Measurements from ENCODE around the gene TICRR. TPM values are rescaled to one million over a fixed set of nuclear protein-coding genes. Genes with fewer than 3 reads are reported as not detected.
A peak's percentile ranks its signal among the peaks of the same experiment; 100 is the strongest.

The TICRR gene
- total RNA-seq, 1 donor from 2014 or later = 5.0 TPM

DNA sequence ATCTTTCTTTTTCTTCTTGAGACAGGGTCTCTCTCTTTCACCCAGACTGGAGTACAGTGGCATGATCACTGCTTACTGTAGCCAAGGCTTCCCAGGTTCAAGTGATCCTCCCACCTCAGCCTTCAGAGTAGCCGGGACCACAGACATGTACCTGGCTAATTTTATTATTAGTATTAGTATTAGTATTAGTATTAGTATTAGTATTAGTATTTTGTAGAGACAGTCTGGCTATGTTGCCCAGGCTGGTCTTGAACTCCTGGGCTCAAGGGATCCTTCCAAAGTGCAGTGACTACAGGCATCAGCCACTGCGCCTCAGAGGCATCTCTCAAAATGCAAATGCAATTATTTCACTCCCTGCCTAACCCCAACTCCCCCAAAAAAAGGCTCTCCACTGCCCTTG lies 78.3 kb downstream of the TICRR start:
- no peak for DNase-seq (ENCODE audit: extremely low read depth, low read depth, low spot score)

DNA sequence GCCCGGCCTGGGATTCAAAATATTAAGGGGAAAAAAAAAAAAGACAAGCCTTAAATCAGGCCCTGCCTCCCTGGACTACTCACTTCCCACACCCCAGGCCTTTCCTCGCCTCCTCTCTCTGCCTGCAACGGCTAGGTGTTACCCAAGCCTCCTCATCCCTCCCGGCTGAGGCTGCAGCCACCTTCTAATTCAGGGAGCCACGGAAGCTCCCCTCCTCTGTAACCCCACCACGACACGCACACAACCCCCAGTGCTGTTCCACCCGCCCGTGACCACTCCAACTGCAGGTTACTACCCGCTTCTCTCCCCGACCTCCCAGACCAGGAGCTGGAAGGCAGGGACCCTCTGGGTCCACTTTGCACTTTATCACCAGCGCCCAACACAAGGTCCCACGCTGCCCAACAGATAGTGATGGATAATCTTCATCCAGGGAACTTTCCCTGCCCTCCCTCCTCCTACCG lies 79.1 kb downstream of the TICRR start:
- DNase-seq (ENCODE audit: extremely low read depth, low read depth, low spot score) = no peak

DNA sequence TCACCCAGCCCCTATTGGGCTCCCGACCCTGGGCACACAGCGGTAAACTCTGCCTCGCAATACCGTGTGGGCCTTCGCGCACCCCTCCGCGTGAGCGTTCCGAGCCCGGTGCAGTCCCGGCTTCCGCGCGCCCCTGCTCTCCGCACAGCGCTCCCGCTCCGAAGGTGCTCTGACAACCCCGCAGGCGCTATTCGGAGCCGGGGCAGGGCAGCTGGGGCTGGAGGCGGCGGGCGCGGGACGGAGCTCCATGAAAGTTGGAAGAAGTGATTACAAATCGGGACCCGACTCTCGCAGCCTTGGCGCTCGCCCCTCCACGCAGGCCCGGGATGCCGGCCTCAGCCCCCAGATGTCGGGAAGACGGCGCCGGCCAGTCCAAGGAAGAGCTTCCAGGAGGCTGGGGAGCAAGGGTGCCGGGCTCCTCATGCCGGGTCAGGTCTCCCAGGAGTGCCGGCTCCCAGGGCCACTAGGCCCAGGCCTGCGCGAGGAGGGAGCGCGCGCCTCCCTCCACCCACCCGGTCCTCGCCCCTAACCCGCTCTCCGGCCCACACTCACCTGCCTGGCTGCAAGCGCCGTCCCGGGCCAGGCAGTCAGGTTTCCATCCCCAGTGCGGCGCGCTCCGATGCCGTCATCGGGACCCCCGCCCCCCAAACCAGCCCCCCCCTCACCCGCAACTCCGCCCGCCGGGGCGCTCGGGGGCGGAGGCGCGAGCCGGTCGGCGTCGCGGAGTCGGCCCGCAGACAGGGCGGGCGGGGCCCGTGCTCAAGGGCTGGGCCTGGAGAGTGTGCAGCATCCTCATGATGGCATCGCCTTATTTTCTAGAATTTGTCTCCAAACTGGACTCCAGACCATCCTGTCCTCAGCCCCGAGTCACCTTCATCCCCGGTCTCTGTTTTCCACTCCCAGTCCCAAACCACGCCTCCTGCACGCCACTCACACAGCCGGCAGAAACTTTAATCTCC lies 79.9 kb downstream of the TICRR start, which contains the start of gene KIF7:
Gene KIF7, minus strand, starts transcription at position 621 of the 959 bp plus-strand sequence. CDS start 2,537 bp downstream, outside the sequence.
- no peak for DNase-seq (ENCODE audit: extremely low read depth, low read depth, low spot score)

DNA sequence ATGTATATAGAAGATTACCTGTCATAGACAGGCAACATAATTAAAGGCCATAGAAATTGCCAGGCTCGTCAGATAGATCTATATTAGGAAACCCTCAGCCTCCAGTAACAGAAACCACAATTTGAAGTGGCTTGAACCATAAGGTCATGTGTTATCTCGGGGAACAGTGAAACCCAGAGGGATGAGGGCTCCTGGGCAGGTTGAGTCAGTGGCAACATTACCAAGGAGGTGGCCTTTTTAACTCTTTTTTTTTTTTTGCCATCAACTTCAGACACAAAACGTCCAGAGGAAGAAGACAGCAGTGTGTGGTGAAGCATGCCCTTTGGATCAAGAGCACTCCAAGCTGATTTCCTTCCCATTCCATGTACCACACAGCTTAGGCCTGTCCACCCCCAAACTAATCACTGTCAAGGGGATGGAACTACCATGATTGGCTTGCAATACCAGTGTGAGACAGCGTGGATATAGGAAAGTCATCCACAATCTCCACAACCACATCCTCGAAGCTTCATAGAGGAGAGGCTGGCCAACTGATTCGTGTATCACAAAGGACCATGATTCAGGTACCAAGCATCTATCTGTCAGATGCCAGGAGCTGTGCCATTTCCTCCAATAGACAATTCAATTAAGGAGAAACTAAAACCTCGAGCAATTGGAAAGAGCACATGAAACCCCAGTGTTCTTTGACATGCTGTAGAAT lies 81.0 kb downstream of the TICRR start:
- DNase-seq (ENCODE audit: extremely low read depth, low read depth, low spot score) = no peak

DNA sequence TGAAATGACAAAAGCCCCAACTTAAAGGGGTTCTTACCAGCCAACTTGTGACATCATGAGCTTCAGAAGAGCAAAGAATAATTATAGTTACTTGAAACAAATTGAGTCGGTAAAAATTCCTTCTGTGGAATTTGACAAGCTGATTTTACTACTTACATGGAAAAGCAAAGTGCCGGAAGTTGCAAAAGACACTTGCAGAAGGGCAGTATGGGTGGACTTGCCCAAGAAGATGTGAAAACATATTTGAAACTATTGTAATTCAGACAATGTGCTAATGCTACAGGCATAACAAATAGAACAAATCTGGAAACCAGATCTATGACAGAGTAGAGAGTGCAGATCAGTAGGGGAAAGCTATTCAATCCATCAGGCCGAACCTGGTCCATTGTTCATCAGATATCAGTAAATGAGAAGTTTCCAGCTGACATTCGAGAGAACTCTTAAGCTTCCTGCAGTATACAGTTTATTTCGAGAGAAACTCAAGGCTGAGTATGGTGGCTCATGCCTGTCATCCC lies 82.5 kb downstream of the TICRR start:
- DNase-seq (ENCODE audit: extremely low read depth, low read depth, low spot score) = no peak

DNA sequence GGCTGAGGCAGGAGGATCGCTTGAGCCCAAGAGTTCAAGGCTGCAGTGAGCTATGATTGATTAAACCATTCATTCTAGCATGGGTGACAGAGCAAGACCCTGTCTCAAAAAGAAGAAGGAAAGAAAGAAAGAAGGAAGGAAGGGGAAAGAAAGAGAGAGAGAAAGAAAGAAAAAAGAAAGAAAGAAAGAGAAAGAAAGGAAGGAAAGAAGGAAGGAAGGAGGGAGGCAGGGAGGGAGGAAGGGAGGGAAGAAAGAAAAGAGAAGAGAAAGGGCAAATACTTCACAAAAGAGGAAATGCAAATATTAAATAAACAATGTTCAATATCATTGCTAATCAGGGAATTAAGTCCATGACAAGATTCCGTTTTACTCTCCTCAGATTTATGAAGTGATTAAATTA lies 84.0 kb downstream of the TICRR start:
- no peak for DNase-seq (ENCODE audit: extremely low read depth, low read depth, low spot score)

DNA sequence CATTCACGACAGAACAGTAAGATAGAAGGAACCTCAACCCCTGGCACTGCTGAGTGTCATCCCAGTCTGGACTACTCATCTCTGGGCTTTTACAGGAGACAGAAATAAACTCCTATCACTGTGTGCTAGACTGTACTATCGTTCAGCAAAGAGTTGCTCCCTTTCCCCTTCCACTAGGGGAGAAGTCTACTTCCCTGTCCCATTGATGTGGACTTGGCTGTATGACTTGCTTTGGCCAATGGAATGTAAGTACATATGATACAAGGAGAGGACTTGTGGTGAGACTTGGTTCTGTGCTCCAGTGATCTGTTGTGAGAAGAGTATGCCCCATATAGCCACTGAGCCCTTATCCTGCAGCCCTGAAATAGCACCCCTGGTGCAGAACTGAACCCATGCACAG lies 85.3 kb downstream of the TICRR start:
- no peak for DNase-seq (ENCODE audit: extremely low read depth, low read depth, low spot score)

DNA sequence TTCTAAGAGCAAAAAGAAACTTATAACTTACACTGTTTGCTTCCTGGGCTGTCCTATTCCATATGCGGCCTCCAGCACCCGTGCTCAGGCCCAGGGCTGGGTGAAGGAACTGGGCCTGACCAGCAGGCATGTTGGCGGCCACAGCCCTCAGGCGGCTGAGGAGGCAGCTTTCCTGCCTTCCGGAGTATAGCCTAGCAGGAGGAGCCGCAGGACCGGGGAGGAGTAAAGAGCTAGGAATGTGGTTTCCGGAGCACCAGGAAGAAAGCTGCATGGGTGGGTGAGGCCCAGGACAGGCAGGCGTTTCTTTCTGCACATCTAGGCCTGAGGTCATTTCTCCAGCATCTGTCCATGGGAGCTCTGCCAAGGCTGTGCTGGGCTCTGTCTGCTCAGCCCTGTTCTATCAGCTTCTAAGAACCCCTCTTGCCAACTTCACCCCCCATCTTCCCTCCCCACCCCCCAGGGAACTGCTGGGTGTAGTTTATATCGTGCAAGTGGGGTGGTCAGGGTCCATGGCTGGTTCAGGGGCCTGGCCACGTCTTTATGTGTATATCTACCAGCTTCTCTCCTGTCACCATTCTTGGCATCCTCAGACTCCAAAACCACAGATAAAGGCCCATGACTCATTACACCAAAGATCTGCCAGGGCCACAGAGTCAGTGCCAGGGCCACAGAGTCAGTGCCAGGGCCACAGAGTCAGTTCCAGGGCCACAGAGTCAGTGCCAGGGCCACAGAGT lies 87.8 kb downstream of the TICRR start:
- peak; percentile 37 for DNase-seq (ENCODE audit: extremely low read depth, low read depth, low spot score)

DNA sequence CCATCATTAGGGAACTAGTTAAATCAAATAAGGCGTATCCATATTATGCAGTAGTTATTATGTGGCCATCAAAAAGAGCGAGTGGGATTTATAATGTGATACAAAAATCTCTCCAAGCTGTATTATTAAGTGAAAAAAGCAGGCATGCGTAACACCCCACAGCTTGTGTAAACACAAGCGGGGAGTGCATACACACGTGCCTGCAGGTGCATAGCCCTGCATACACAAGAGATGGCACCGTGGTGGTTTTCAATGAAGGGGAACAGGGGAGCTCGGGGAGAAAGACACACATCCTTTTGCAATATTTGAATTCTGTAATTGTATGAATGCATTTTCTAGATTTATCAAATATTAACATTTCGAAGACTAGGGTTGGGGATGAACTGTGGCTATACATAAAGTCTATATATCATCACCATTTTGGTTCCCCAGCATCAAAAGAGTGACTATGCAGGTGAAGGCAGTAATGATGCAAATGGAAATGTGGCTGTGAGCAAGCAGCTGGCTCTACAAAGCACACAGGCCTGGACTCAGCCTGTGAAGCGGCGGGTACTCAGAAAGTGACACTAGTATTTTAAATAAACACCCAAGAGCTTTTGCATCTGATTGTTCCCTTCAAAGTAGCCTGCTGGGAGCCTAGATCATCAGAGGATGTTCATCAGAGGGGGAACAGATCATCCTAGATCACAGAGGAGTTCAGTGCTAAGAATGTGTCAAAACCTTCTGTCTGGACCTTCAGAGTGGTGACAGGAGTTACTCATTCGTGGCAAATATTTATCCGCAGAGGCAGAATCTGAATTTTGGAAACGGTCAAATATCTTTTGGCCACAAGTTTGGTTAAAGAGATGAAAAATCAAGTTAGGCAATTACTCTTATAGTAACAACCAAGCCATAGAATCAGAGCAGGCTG lies 89.4 kb downstream of the TICRR start:
- DNase-seq (ENCODE audit: extremely low read depth, low read depth, low spot score) = no peak

DNA sequence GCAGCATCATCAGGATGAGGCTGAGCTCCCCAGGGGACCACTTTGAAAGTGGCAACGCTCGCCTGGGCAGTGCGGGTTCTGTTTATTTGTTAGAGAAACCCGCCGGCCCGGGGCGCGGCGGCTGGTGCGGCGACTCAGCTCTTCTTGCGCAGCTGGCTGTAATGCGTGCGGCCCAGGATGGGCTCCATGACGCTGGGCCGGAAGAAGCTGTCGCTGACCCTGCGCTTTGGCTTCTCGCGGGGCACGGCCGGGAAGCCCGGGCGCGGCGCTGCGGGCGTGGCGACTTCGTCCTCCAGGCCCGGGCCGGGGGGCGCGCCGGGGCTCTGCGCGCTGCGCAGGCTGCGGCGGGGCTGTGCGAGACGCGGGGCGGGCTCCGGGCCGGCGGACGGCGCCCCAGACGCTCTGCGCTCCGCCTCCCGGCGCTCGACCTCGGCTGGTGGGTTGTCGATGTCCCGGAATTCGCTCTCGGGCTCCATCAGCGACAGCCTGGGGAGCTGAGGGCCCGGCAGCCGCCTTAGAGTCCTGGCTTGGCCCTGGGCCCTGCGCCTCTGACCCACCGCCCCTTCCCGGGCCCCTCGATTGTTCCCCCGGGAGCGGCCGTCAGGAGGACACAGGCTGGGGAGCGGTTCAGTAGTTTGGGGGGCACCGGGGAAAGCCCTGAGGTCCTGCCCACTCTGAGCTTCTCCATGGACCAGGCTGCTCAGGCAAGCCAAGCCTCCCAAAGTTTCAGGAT lies 90.3 kb downstream of the TICRR start:
- no peak for DNase-seq (ENCODE audit: extremely low read depth, low read depth, low spot score)

DNA sequence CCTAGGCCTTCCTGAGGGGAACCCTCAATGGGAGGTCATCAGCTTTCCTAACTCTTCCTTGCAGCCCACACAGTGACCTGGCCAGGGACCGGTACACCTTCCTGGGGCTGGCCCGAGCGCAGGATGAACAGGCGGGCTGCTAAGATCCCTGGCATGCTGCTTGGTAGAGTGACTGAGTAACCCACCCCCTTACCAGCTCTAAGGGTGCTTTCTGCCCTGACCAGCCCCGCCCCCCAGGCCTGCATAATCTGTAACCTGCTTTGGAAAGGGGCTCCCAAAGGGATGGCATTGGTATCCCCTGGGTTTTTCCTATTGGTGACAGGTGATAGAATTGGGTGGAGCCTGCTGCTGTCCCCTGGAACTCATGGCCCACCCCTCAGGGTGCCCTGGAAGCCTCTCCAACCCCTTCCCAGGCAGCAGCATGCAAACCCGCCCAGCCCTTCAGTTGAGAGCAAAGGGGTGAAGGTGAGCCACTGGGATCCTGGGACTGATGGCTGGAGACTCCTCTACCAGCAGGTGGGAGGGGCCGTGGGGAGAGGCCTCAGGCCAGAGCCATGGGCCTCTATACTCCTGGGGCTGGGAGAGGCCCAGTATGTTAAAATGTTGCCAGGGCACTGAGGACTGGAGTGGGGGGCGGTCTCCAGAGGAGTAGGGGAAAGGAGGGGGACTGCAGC lies 91.1 kb downstream of the TICRR start:
- DNase-seq (ENCODE audit: extremely low read depth, low read depth, low spot score) = no peak

DNA sequence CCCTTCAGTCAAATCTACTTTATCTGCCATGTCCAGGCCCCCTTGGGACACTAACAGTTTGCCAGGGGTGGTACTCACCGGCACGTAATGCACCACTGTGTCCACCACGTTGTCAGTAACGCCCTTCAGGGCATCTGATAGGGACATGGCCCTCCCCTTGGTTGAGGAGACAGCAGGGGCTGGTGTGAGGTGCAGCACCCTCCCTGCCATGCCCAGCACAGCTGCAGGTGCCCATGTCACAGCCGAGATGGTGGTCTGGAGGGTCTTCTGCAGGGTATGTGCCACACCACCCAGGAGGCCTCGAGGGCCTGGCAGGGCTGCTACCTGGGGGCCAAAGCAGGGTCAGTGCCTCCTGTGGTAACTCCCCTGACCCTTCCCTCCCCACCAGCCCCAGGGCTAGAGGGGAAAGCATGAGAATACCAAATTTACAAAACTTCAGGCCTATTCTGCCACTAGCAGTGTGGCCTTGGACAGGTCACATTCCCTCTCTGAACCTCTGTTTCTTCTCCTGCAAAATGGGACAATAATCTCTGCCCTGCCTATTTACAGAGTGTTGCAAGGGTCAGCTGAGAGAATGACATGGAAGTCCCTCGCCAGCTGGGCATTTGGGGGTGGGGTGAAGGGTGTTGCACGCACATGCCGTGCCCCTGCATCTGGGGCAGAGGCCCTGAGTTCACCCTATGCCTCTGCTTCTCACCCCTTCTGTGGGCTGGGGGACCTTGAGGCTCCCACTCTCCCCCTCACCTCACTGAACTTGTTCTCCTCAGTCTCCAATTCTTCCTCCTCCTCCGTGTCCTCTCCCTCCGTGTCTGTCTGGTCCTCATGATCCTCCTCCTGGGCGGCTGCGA lies 91.8 kb downstream of the TICRR start:
- no peak for DNase-seq (ENCODE audit: extremely low read depth, low read depth, low spot score)

DNA sequence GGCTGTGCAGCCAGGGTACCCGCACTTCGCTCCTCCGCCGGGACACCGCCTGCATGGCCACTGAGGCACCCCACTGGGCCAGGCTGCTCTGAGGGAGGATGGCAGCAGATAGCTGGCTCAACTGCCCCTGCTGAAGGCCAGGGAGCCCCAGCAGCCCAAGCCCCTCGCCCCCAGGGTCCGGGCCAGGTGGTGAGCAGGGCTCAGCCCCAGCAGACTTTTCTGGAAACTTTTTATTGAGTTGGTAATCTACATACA lies 92.4 kb downstream of the TICRR start:
- DNase-seq (ENCODE audit: extremely low read depth, low read depth, low spot score) = no peak

DNA sequence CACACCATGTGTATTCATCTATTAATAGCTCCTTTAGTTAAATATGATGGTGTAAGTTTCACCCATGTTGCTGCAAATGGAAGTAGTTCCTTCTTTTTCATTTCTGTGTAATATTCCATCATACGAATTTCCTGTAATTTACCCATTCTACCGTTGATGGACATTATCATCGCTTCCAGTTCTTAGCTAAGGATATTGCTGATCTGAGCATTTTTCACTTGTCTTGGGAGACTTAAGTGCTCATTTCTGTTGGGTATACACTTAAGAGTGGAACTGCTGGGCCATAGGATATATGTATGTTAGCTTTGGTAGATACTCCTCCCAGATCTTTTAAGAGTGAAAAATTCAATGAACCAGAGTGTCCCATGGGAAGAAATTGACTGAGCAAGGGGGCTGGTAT lies 92.9 kb downstream of the TICRR start:
- no peak for DNase-seq (ENCODE audit: extremely low read depth, low read depth, low spot score)

DNA sequence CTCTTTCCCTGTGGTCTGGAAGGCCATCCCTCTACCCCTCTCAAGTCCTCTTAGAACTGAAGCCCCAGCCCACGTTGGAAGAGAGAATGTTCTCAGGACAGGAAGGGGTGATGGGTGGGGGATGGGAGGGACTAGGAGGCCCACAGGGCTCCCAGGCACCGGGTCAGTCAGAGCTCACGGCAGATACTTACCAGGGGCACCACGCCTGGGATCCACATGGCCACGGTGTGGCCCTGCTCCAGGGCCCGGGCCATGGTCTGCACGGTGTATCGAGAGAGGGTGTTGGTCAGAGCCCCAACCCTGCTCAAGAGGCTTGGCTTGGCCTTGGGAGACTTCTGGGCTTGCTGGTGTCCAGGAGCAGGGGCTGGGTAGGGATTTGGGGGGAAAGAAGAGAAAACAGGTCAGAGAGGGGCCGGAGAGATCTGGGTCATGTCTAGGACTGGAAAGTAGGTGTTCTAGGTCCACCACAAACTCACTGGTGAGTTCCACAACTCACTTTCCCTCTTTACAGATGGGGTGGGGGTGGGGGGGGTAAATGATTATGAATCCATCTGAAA lies 94.1 kb downstream of the TICRR start:
- DNase-seq (ENCODE audit: extremely low read depth, low read depth, low spot score) = no peak

DNA sequence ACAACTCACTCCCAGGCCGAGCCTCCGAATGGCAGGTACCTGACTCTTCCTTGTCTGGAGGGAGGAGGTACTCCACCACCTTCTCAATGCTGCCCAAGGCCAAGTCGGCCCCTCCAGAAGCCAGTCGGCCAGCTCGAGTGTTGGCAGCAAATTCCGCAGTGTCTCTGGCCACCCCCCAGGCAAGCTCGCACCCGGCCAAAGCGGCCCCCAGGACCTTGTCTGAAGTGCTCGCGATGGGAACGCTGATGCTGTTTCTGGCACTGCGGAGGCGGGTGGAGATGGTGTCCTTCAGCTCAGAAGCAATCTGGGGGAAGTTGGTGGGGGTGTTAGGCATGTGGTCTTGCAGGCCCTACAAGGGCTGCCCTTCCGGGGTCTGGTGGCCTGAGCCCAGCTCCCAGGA lies 94.7 kb downstream of the TICRR start:
- no peak for DNase-seq (ENCODE audit: extremely low read depth, low read depth, low spot score)

DNA sequence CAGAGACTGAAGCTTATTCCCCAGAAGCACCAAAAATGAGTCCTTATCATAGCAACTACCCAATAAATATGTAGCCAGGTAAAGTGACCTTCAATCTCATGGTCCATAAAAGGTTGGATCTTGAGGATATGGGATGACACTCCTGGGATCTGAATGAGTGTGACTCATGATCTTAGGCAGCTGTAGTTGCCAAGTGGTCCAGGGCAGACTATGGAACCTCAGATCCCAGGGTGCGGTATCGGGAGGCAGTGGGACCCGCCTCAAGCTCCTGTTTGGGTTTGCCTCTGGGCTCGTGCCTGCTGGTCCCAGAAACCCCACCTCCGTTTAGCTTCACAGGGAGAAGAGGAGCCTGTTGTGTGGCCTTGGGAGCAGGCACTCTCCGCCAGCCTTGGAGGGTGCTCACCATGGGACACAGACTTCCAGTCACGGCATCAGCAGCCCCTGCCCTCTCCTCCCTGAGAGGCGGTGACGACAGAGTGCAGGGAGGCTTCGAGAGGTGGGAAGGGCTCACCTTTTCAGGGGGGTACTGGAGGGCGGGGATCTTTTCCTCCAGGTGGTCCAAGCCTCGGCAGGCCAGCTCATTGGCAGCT lies 95.8 kb downstream of the TICRR start:
- DNase-seq (ENCODE audit: extremely low read depth, low read depth, low spot score) = no peak
